ENCODE results near the gene TSC2. TPM values are rescaled to one million over a fixed set of nuclear protein-coding genes. Genes with fewer than 3 reads are reported as not detected.
A peak's percentile ranks its signal among the peaks of the same experiment; 100 is the strongest.
"Not testable (repeated sequence)": the region's sequence is repeated elsewhere in the genome, so short reads cannot be mapped to it uniquely, and the experiment has no call there.

TSC2 gene
- total RNA-seq, 3 donors from 2014 or later, result 41.6 to 52.4 (median 48.9) TPM

DNA sequence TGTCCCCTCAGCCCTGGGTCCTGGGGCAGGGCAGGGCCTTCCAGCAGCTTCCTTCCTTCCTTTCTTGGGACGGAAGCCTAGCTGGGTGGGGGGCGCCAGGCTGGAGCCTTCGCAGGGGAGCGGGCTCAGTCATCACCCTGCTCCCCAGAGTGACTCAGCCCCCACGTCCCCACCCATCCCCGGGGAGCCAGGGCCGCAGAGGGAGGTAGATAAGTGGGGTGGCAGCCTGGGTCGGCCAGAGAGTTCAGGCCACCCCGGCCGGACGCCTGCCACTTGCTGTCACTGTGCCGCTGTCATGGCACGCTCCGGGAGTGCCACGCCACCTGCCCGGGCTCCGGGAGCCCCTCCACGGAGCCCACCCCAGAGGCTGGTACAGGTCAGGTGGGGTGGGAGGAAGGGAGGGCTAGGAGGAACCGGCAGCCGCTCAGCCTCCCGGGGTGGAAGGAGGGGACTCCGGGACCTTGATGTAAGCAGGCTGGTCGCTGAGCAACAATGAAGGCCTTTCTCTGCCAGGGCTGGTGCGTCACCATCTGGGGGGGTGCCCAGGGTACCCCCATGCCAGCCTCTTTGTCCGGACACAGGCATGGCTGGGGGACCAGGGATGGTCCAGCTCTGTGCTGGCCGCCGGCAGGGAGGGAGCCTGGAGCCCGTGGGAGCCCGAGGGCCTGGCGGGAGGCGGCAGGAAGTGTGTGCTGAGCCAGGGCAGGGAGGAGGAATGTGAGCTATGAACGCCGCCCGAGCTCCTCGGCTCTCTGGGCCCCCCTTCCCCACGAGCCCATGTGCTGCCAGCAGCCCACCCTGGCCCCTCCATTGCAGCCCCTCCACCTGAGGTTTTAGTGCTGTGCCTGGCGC is 14.5 kb upstream of the TSC2 start:
- Histone ChIP-seq H3K27me3 (no peaks in the 10 kb centered on the region), H3K36me3 (no peaks in the 10 kb centered on the region), H3K4me3 (peak overlapping the region; percentile 34 to 69 (median 38)), H3K4me1 (peaks cover 38 to 48% of the 10 kb centered on the region in 2 donors), H3K27ac (peak overlapping the region; percentile 93), H3K9me3 (no peaks in the 10 kb centered on the region)
- DNase-seq (ENCODE audit: low spot score in 2 of 2), result peak in 1 of 2 donors; percentile 76
- intact Hi-C loops (cut with DNase I; ENCODE audit: low total_unique reads), result no loop called here
- TF ChIP-seq POLR2A (IDR thresholded peaks at IDR 0.05) (no peak), POLR2AphosphoS5 (IDR thresholded peaks at IDR 0.05) (peak; percentile 17 to 43 (median 23))

DNA sequence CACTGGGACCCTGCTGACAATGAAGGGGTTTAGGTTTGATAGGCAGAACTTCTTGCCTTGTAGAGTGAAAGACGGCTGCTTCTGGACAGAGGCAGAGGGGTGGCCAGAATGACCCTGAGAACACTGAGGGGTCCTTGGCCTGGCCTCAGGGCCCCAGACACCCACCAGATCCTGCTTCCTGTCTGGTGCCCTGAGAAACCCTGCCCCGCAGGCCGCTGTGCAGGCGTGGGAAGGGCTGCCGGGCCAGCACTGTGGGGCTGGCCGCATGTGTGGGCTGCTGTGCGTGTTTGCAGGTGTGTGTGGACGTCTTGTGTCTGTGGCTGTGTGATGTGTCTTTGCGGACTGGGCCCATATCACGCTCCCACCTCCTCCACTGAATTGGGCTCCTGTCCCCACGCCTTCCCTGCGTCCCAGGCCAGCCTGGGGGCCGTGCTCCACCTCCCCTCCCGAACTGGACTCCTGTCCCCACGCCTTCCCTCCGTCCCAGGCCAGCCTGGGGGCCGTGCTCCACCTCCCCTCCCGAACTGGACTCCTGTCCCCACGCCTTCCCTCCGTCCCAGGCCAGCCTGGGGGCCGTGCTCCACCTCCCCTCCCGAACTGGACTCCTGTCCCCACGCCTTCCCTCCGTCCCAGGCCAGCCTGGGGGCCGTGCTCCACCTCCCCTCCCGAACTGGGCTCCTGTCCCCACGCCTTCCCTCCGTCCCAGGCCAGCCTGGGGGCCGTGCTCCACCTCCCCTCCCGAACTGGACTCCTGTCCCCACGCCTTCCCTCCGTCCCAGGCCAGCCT is 13.7 kb upstream of the TSC2 start:
- H3K9me3 ChIP-seq; DNase-seq (ENCODE audit: low spot score in 2 of 2); intact Hi-C loops (cut with DNase I; ENCODE audit: low total_unique reads); H3K36me3 ChIP-seq; H3K27me3 ChIP-seq: not testable (repeated sequence)
- peaks cover 40 to 44% of the 10 kb centered on the region in 2 donors for H3K4me1 ChIP-seq
- peak overlapping the region; percentile 34 to 69 (median 38) for H3K4me3 ChIP-seq
- H3K27ac ChIP-seq, result peak overlapping the region; percentile 93

DNA sequence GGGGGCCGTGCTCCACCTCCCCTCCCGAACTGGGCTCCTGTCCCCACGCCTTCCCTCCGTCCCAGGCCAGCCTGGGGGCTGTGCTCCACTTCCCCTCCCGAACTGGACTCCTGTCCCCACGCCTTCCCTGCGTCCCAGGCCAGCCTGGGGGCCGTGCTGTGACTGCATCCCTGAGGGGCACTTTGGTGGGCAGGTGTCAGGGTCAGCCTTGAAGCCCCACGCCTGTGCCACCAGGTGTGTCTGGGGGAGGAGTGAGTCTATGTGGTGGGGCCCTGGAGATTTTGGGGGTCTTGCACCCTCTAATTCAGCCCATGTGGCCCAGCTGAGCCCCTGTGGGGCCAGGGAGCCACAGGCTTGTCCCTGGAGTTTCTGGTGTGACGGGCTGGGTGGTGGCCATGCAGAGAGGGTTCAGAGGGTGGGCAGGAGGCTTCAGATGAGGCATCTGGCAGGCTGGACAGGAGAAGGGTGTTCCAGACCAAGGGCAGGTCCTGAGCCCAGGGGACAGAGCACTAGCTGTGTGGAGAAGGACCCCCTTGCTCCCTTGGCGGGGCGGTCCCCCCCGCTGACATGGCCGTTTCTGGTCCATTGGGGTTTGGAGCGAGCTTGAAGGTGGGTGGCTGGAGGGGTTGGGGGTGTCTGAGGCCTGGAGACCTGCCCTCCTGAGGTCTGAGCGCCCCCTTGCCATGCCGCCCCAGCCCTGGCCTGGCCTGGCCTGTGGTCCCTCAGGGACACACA is 12.9 kb upstream of the TSC2 start:
- peaks cover 38 to 44% of the 10 kb centered on the region in 2 donors for H3K4me1 ChIP-seq

DNA sequence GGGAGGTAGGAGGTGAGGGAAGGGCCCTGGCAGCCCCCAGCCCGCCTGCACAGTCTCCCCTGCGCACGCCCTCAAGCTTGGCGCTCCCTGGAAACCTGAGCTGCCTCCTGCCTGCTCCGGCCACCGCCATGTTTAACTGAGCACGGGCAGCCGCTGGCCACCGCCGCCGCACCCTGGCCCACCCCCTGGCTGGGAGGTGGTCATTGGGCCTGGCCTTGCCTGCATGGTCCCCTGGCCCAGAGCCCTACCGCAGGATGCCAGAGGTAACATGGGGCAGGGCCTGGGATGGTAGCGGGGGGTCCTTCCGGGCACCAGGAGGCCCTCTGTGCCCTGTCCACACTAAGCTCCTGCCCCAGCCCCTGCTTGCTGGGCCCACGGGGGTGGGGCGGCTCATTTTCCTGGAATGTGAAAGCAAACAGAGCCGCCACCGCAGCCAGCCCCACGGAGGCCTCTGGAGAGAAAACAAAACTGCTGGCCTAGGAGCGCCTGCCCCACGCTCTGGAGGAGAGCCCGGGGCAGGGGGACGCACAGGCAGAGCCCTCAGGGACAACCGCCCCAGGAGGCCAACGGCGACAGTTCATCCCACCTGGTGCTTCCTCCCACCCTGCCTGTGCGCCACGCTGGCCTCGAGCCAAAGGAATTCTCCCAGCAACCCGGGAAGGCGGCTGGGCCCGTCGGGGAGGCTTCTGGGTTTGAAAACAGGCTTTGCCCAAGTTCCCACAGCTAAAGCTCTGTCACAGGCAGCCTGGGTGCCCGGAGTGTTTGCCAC is 12.2 kb upstream of the TSC2 start:
- H3K9me3 ChIP-seq, result no peaks in the 10 kb centered on the region
- no peaks in the 10 kb centered on the region for H3K27me3 ChIP-seq
- peaks cover 35 to 44% of the 10 kb centered on the region in 2 donors for H3K4me1 ChIP-seq
- intact Hi-C loops (cut with DNase I; ENCODE audit: low total_unique reads), result no loop called here
- DNase-seq (ENCODE audit: low spot score in 2 of 2), result peak in 1 of 2 donors; percentile 65
- TF ChIP-seq, protein P1, sequence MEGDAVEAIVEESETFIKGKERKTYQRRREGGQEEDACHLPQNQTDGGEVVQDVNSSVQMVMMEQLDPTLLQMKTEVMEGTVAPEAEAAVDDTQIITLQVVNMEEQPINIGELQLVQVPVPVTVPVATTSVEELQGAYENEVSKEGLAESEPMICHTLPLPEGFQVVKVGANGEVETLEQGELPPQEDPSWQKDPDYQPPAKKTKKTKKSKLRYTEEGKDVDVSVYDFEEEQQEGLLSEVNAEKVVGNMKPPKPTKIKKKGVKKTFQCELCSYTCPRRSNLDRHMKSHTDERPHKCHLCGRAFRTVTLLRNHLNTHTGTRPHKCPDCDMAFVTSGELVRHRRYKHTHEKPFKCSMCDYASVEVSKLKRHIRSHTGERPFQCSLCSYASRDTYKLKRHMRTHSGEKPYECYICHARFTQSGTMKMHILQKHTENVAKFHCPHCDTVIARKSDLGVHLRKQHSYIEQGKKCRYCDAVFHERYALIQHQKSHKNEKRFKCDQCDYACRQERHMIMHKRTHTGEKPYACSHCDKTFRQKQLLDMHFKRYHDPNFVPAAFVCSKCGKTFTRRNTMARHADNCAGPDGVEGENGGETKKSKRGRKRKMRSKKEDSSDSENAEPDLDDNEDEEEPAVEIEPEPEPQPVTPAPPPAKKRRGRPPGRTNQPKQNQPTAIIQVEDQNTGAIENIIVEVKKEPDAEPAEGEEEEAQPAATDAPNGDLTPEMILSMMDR (IDR thresholded peaks at IDR 0.05), result peak in 1 of 3 donors; percentile 7
- peak in 1 of 3 donors; percentile 18 for TF ChIP-seq POLR2AphosphoS5 (IDR thresholded peaks at IDR 0.05)
- TF ChIP-seq POLR2A (IDR thresholded peaks at IDR 0.05), result no peak
- no peaks in the 10 kb centered on the region for H3K36me3 ChIP-seq
- peak overlapping the region; percentile 29 to 63 (median 30) for H3K4me3 ChIP-seq
- H3K27ac ChIP-seq, result peak overlapping the region; percentile 92 to 93

More for the DNA sequence above, 12.9 kb upstream of the TSC2 start:
- DNase-seq (ENCODE audit: low spot score in 2 of 2), result no peak
- Histone ChIP-seq H3K36me3 (no peaks in the 10 kb centered on the region), H3K9me3 (no peaks in the 10 kb centered on the region), H3K27me3 (no peaks in the 10 kb centered on the region), H3K27ac (peak overlapping the region; percentile 92 to 93), H3K4me3 (peak overlapping the region; percentile 29 to 63 (median 30))
- TF ChIP-seq POLR2A (IDR thresholded peaks at IDR 0.05) (no peak), POLR2AphosphoS5 (IDR thresholded peaks at IDR 0.05) (no peak)
- intact Hi-C loops (cut with DNase I; ENCODE audit: low total_unique reads), result no loop called here

DNA sequence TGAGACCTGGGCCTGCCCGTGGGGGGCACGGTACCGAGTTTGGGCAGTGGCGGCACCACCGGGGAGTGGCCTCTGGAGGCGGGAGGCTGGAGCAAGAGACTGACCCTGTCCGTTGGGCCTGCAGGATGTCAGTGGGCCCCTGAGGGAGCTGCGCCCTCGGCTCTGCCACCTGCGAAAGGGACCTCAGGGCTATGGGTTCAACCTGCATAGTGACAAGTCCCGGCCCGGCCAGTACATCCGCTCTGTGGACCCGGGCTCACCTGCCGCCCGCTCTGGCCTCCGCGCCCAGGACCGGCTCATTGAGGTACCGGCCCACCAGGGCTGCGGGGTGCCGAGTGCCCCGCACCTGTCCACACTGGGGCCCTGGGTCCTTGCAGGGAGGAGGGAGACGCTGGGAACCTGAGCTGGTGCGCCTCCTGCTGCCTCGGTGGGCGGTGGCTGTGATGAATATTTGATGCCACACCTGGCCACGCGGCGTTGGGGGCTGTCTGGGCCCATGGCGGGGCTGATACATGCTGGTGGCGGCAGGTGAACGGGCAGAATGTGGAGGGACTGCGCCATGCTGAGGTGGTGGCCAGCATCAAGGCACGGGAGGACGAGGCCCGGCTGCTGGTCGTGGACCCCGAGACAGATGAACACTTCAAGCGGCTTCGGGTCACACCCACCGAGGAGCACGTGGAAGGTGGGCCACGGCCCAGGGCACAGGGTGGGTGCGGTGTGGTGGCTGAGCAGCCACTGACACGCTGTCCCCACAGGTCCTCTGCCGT is 11.4 kb upstream of the TSC2 start:
- Histone ChIP-seq H3K36me3 (no peaks in the 10 kb centered on the region), H3K4me3 (peak overlapping the region; percentile 29 to 63 (median 30)), H3K4me1 (peaks cover 35 to 44% of the 10 kb centered on the region in 2 donors), H3K27ac (peak overlapping the region; percentile 92 to 93), H3K27me3 (no peaks in the 10 kb centered on the region), H3K9me3 (no peaks in the 10 kb centered on the region)
- TF ChIP-seq, protein P1 (IDR thresholded peaks at IDR 0.05), result no peak
- TF ChIP-seq POLR2AphosphoS5 (IDR thresholded peaks at IDR 0.05), result no peak
- no peak for TF ChIP-seq POLR2A (IDR thresholded peaks at IDR 0.05)
- no peak for DNase-seq (ENCODE audit: low spot score in 2 of 2)
- intact Hi-C loops (cut with DNase I; ENCODE audit: low total_unique reads), result no loop called here

All from breast epithelium (tissue), 4 donors.